ENCODE data around the gene ACVRL1. TPM values are rescaled to one million over a fixed set of nuclear protein-coding genes. Genes with fewer than 3 reads are reported as not detected.

ACVRL1 gene
- total and polyA plus RNA-seq, 9 of the 15 experiments (the other 6 are each of a cell fraction or from before 2014, with no cell fraction given), result 0.07 to 1.4 (median 0.30) TPM

DNA sequence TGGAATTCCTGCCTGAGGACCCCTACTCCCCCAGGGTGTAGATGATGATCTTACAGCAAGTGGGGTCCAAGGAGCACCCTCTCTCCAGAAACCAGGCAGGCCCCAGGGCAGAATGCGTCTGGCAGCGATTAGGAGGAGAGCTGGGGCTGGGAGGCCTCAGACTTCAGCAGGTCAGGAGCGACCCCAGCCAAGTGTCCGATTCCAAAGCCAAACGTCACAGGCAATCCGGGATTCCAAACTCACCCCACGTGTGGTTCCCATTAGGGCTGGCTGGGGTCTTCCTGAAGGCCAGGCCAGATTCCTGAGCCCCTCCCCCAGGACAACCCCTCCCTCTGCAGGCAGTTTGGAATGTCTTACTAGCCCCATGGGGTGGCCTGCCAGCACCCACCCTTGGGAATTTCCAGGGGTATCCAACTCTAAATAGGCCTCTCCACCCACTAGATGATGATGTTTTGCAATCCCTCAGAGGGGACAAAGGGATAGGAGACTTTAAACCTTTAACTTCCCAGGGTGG is 41.5 kb upstream of the ACVRL1 start:
- Histone ChIP-seq H3K9me3 (replicated peaks; ENCODE audit: control insufficient read depth, insufficient read depth, low read depth, low read length) (no peaks in the 10 kb centered on the region), H3K4me3 (no peak overlapping the region), H3K4me2 (ENCODE audit: insufficient read depth, low read length) (no peak overlapping the region), H3K9ac (ENCODE audit: insufficient read depth in 1 of 2, low read depth in 2 of 2, low read length in 2 of 2) (no peak overlapping the region), H3K36me3 (ENCODE audit: control insufficient read depth, insufficient read depth, low read length) (no peaks in the 10 kb centered on the region), H3K27ac (ENCODE audit: extremely low read depth, low read depth, low read length) (no peak overlapping the region), H3K79me2 (ENCODE audit: control insufficient read depth, insufficient read depth, low read length) (no peaks in the 10 kb centered on the region), H3K27me3 (ENCODE audit: control insufficient read depth in 2 of 2, insufficient read depth in 2 of 2, low read length in 2 of 2) (peaks cover 55 to 88% of the 10 kb centered on the region in 2 experiments), H2AFZ (ENCODE audit: low read depth, low read length) (no peak overlapping the region), H4K20me1 (replicated peaks; ENCODE audit: control insufficient read depth, insufficient read depth, low read length) (peaks cover 9% of the 10 kb centered on the region), H3K9me1 (ENCODE audit: control insufficient read depth, insufficient read depth, low read length) (no peaks in the 10 kb centered on the region), H3K4me1 (replicated peaks in 1 of 2; ENCODE audit: control insufficient read depth in 2 of 2, insufficient read depth in 2 of 2, low read length in 2 of 2) (peaks cover 0 to 23% of the 10 kb centered on the region in 2 experiments; a peak in 4 of 5 replicates)
- ChIA-PET POLR2A (no interaction called here), CTCF (ENCODE audit: low intra/inter-chr PET ratio) (no interaction called here)
- in situ Hi-C loops (cut with MboI), result no loop called here
- no TSS peak for BruUV-seq (replicated peaks)
- no peak for ATAC-seq
- DNase-seq (ENCODE audit: extremely low read depth in 1 of 4, low spot score in 3 of 4), result no peak
- FAIRE-seq, result no peak
- intact Hi-C loops (cut with micrococcal nuclease), result no loop called here
- WGBS (ENCODE audit: insufficient coverage, low coverage, missing lambda C conversion rate), result 16% methylated on average over 7 of the region's 7 CpGs
- TF ChIP-seq, protein P1, sequence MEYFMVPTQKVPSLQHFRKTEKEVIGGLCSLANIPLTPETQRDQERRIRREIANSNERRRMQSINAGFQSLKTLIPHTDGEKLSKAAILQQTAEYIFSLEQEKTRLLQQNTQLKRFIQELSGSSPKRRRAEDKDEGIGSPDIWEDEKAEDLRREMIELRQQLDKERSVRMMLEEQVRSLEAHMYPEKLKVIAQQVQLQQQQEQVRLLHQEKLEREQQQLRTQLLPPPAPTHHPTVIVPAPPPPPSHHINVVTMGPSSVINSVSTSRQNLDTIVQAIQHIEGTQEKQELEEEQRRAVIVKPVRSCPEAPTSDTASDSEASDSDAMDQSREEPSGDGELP (CRISPR knock-in tag; IDR thresholded peaks at IDR 0.05; ENCODE audit: borderline replicate concordance), result no peak
- TF ChIP-seq PHTF2 (CRISPR knock-in tag; IDR thresholded peaks at IDR 0.05) (no peak), ESRRB (CRISPR knock-in tag; IDR thresholded peaks at IDR 0.05; ENCODE audit: borderline replicate concordance) (no peak), ZNF589 (CRISPR knock-in tag; IDR thresholded peaks at IDR 0.05; ENCODE audit: low read depth) (no peak), GATA2 (CRISPR knock-in tag; IDR thresholded peaks at IDR 0.05) (no peak), POU5F1 (IDR thresholded peaks at IDR 0.05; ENCODE audit: borderline replicate concordance, low read depth, low read length, partially characterized antibody) (no peak), PHF20 (IDR thresholded peaks at IDR 0.05; ENCODE audit: partially characterized antibody) (no peak), ZNF583 (CRISPR knock-in tag; IDR thresholded peaks at IDR 0.05) (no peak), MAFG (tag; conservative IDR thresholded peaks at IDR 0.05) (no peak), KDM2B (CRISPR knock-in tag; IDR thresholded peaks at IDR 0.05) (no peak), ZNF12 (CRISPR knock-in tag; IDR thresholded peaks at IDR 0.05) (no peak), SMARCA5 (IDR thresholded peaks at IDR 0.05) (no peak), CREB1 (IDR thresholded peaks at IDR 0.05) (no peak), CREB1 (CRISPR knock-in tag; IDR thresholded peaks at IDR 0.05) (no peak)
- TF ChIP-seq, protein P2, sequence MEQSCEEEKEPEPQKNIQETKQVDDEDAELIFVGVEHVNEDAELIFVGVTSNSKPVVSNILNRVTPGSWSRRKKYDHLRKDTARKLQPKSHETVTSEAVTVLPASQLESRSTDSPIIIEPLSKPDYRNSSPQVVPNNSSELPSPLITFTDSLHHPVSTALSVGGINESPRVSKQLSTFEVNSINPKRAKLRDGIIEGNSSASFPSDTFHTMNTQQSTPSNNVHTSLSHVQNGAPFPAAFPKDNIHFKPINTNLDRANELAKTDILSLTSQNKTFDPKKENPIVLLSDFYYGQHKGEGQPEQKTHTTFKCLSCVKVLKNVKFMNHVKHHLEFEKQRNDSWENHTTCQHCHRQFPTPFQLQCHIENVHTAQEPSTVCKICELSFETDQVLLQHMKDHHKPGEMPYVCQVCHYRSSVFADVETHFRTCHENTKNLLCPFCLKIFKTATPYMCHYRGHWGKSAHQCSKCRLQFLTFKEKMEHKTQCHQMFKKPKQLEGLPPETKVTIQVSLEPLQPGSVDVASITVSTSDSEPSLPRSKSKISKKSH (CRISPR knock-in tag; IDR thresholded peaks at IDR 0.05), result no peak
